HG02798 (cell line): ENCODE data around the gene CYP4F2.

Source experiments
- ATAC-seq: cut with Tn5 transposase; IDR thresholded peaks from one replicate; pipeline ENCODE4 v1.9.1; 2021; ENCODE audit warnings: mild to moderate bottlenecking; ENCODE audit not compliant: unreplicated experiment, poor library complexity

CYP4F2 gene

DNA sequence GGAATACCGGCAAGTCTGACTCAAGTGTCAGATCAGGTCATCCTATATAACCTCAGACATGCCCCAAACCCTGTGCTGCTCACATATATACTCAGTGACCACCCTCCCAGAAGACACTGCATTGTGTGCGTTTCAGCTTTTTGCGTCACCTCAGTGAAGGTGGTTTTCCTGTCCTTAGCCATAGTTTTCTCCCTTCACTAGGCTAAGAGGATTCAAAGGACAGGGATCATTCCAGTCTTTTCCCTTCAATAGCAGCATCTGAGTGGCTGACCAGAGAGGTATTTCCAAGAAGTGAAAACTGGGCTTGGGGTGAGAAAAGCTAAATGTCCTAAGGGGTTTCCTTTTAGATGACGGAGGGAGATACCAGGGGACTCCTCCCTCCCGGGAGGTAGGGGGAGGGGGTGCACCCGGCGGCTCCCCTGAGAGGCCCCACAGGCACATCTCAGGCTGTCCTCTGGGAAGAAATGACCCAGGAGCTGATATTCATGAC lies 69.7 kb downstream of the CYP4F2 start:
- ATAC-seq, result no peak
